Breast epithelium (tissue), 4 donors: ENCODE data around the gene ADAM12. TPM values are rescaled to one million over a fixed set of nuclear protein-coding genes. Genes with fewer than 3 reads are reported as not detected.

Experiments used
- DNase-seq, 2 donors: peaks; one replicate each; pipeline ENCODE4 v3.0.0-alpha.2; 2019; ENCODE audit warnings: low spot score in 2 of 2
- H3K27ac ChIP-seq, 2 donors: fragments of 200-600 bp; sonication (generic) in 1 of 2; one replicate each; pipeline ENCODE4 v1.5.1; 2016 to 2019; ENCODE audit warnings: mild to moderate bottlenecking in 1 of 2
- H3K27me3 ChIP-seq, 2 donors: fragments of 200-600 bp; sonication (generic) in 1 of 2; one replicate each; pipeline versions ENCODE4 v1.5.1 to v1.6.0; 2017 to 2019; ENCODE audit warnings: control low read depth in 1 of 2, mild to moderate bottlenecking in 1 of 2
- H3K36me3 ChIP-seq: fragments of 200-600 bp; one replicate; pipeline ENCODE4 v1.5.1; 2019
- H3K4me1 ChIP-seq, 2 donors: fragments of 200-600 bp; sonication (generic); one replicate each; pipeline ENCODE4 v1.5.1; 2016 to 2019; ENCODE audit warnings: control low read depth in 1 of 2
- H3K4me3 ChIP-seq, 3 donors: fragments of 200-600 bp; sonication (generic); 1 replicate in 2 of 3; 2 replicates in 1 of 3; pipeline ENCODE4 v1.5.1; 2016 to 2019; ENCODE audit warnings: mild to moderate bottlenecking in 3 of 3, moderate library complexity in 2 of 3
- H3K9me3 ChIP-seq, 2 donors: fragments of 200-600 bp; sonication (generic) in 1 of 2; one replicate each; pipeline ENCODE4 v1.5.1; 2016 to 2019; ENCODE audit warnings: control low read depth in 1 of 2
- CTCF ChIP-seq, 3 donors: fragments of 450-650 bp; IDR thresholded peaks; one replicate each; pipeline ENCODE4 v1.5.1; 2016 to 2017; ENCODE audit warnings: antibody characterized with exemption in 3 of 3, mild to moderate bottlenecking in 3 of 3, moderate library complexity in 3 of 3
- POLR2A ChIP-seq: fragments of 450-650 bp; IDR thresholded peaks from one replicate; pipeline ENCODE4 v1.6.1; 2016; ENCODE audit warnings: antibody characterized with exemption, mild to moderate bottlenecking, moderate library complexity
- POLR2AphosphoS5 ChIP-seq, 3 donors: sonication (generic); formaldehyde crosslinking; IDR thresholded peaks; one replicate each; pipeline ENCODE4 v1.6.1; 2017; ENCODE audit warnings: antibody characterized with exemption in 3 of 3
- intact Hi-C: fragments of 100-400 bp; cut with DNase I; formaldehyde crosslinking; loops from one replicate; pipeline ENCODE4 v1.15.1; 2023; ENCODE audit warnings: low total_unique reads
- total RNA-seq, 3 donors: library from RNA; depleted of rRNA; stranded (reverse); fragments of >200 nt; gene quantifications; one replicate each; pipeline ENCODE4 v1.1.0, GENCODE V29; 2016

ADAM12 gene
- total RNA-seq, 3 donors from 2014 or later: 8.6 to 16.4 (median 13.9) TPM

DNA sequence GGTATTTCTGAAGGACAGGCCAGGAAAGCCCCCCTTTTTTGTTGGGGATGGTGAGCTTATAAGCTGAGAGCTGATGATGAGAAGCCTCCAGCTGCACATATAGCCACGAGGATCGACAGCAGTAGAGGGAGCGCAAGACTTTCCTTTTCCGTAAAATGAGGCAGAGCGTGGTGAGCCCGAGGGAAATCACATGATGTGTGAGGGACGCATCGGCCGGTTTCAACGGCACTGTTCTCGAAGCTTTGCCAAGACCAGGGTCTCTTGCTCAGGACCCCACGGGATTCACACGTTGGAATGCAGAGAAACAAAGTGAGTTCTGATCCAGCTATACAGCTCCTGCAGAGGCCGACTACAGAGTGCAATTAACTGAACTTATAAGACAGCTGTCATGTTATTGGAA, 55.7 kb downstream of the ADAM12 start:
- no peak for TF ChIP-seq POLR2A
- TF ChIP-seq POLR2AphosphoS5 (IDR thresholded peaks at IDR 0.05): no peak
- no peak for TF ChIP-seq CTCF (IDR thresholded peaks at IDR 0.05)
- intact Hi-C loops: no loop called here
- Histone ChIP-seq H3K36me3 (no peaks in the 10 kb centered on the region), H3K4me1 (no peaks in the 10 kb centered on the region), H3K4me3 (no peak overlapping the region), H3K27me3 (no peaks in the 10 kb centered on the region), H3K9me3 (no peaks in the 10 kb centered on the region), H3K27ac (no peak overlapping the region)
- DNase-seq: no peak

GRCh38 chr10:126331101-126331500, 57.2 kb downstream of the ADAM12 start:
- no peaks in the 10 kb centered on the region for H3K36me3 ChIP-seq
- no peak for TF ChIP-seq POLR2A
- TF ChIP-seq CTCF (IDR thresholded peaks at IDR 0.05): no peak
- TF ChIP-seq POLR2AphosphoS5 (IDR thresholded peaks at IDR 0.05): no peak
- H3K27me3 ChIP-seq: no peaks in the 10 kb centered on the region
- H3K27ac ChIP-seq: no peak overlapping the region
- no peaks in the 10 kb centered on the region for H3K4me1 ChIP-seq
- H3K9me3 ChIP-seq: no peaks in the 10 kb centered on the region
- no peak for DNase-seq
- no peak overlapping the region for H3K4me3 ChIP-seq
- intact Hi-C loops: no loop called here

DNA sequence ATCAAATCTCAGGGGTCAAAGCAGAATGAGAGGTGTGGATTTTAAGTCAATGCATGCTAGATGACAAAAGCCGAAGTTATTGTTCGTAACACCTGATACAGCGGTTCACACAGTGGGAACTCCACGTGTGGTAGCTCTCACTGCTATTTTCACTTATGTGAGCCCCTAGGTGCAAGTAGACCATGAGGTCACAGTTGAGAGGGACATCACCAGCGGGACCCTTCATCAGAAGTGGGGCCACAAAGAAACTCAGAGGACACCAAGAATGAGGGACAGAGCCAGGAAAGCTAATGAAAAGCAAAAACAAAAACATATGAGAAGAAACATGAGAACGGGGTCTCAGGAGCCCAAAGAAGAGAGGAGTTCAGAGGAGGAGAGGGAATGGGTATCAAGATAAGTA, 63.5 kb downstream of the ADAM12 start:
- no peaks in the 10 kb centered on the region for H3K4me1 ChIP-seq
- no peaks in the 10 kb centered on the region for H3K9me3 ChIP-seq
- intact Hi-C loops: no loop called here
- H3K27me3 ChIP-seq: no peaks in the 10 kb centered on the region
- no peaks in the 10 kb centered on the region for H3K36me3 ChIP-seq
- H3K4me3 ChIP-seq: no peak overlapping the region
- no peak for DNase-seq
- no peak overlapping the region for H3K27ac ChIP-seq
- TF ChIP-seq CTCF (IDR thresholded peaks at IDR 0.05) (no peak), POLR2AphosphoS5 (IDR thresholded peaks at IDR 0.05) (no peak), POLR2A (no peak)

- no peaks in the 10 kb centered on the region for H3K36me3 ChIP-seq
- no peaks in the 10 kb centered on the region for H3K27me3 ChIP-seq
- H3K9me3 ChIP-seq: no peaks in the 10 kb centered on the region
- no peaks in the 10 kb centered on the region for H3K4me1 ChIP-seq
- no peak overlapping the region for H3K4me3 ChIP-seq
- no peak for TF ChIP-seq POLR2A
- no peak for TF ChIP-seq POLR2AphosphoS5 (IDR thresholded peaks at IDR 0.05)
- no peak for TF ChIP-seq CTCF (IDR thresholded peaks at IDR 0.05)
- intact Hi-C loops: no loop called here
- peak overlapping the region in 1 of 2 donors; percentile 29 for H3K27ac ChIP-seq
- DNase-seq: no peak
These were observed 66.8 kb downstream of the ADAM12 start for GRCh38 chr10:126321440-126321839.

DNA sequence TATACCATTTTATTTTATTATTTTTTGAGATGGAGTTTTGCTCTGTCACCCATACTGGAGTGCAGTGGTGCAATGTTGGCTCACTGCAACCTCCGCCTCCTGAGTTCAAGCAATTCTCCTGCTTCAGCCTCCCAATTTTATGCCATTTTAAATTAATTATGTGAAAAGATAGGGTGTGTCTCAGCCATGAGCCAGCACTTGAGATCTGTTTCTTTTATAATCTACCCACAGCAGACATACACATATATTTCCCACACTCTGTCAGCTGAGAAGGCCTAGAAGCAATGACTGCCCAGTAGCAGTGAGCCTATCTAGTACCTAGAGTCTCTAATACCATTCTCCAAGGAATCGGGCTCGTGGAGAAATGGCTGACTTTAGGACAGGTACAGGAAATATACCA, 70.5 kb downstream of the ADAM12 start:
- no peak for DNase-seq
- Histone ChIP-seq H3K36me3 (no peaks in the 10 kb centered on the region), H3K4me3 (no peak overlapping the region), H3K27ac (no peak overlapping the region), H3K27me3 (no peaks in the 10 kb centered on the region), H3K9me3 (no peaks in the 10 kb centered on the region), H3K4me1 (no peaks in the 10 kb centered on the region)
- intact Hi-C loops: no loop called here
- no peak for TF ChIP-seq POLR2A
- no peak for TF ChIP-seq CTCF (IDR thresholded peaks at IDR 0.05)
